ENCODE data around the gene PPCDC. TPM values are rescaled to one million over a fixed set of nuclear protein-coding genes. Genes with fewer than 3 reads are reported as not detected.

The PPCDC gene
- total RNA-seq, 1 experiment from 2014 or later = 18.0 TPM

- Histone ChIP-seq H3K79me2 (ENCODE audit: insufficient read depth, low read length) (no peaks in the 10 kb centered on the region), H4K20me1 (ENCODE audit: insufficient read depth) (no peaks in the 10 kb centered on the region), H3K4me1 (ENCODE audit: control insufficient read depth in 1 of 2, insufficient read depth in 2 of 2, low read length in 2 of 2) (no peaks in the 10 kb centered on the region), H3K36me3 (ENCODE audit: control insufficient read depth in 1 of 2, insufficient read depth in 2 of 2, low read length in 2 of 2) (no peaks in the 10 kb centered on the region), H3K4me2 (ENCODE audit: low read length) (no peak overlapping the region), H3K9me3 (ENCODE audit: control insufficient read depth in 1 of 2, insufficient read depth in 1 of 2, low read depth in 1 of 2, low read length in 2 of 2) (no peaks in the 10 kb centered on the region), H3K9me2 (ENCODE audit: insufficient read depth) (no peaks in the 10 kb centered on the region), H3K27ac (ENCODE audit: low read depth, low read length) (no peak overlapping the region), H3K4me3 (replicated peaks in 1 of 2; ENCODE audit: low read depth in 1 of 2, low read length in 2 of 2) (no peak overlapping the region), H2AFZ (ENCODE audit: low read depth, low read length, poor library complexity, severe bottlenecking) (no peak overlapping the region), H3K9ac (ENCODE audit: low read length) (no peak overlapping the region), H3K27me3 (ENCODE audit: insufficient read depth, low read length) (no peaks in the 10 kb centered on the region)
- RAD21 ChIA-PET (ENCODE audit: low non-redundant PET in 1 of 2, low total read pairs in 2 of 2, uncharacterized antibody in 2 of 2, unreplicated experiment in 2 of 2) = no interaction called here
- ATAC-seq = no peak
- TF ChIP-seq SIN3A (IDR thresholded peaks at IDR 0.05; ENCODE audit: low read depth) (no peak), RAD21 (IDR thresholded peaks at IDR 0.05; ENCODE audit: low read depth) (no peak), CTCF (IDR thresholded peaks at IDR 0.05 in 2 of 3, conservative IDR thresholded peaks at IDR 0.05 in 1 of 3; ENCODE audit: borderline replicate concordance in 1 of 3, insufficient read depth in 1 of 3, low read depth in 2 of 3, low read length in 2 of 3) (no peak), ATF3 (IDR thresholded peaks at IDR 0.05) (no peak), POLR2AphosphoS5 (IDR thresholded peaks at IDR 0.05; ENCODE audit: low read depth, low read length) (no peak), MAX (IDR thresholded peaks at IDR 0.05) (no peak), TCF7L2 (IDR thresholded peaks at IDR 0.05; ENCODE audit: borderline replicate concordance, extremely low read depth, insufficient read depth, insufficient read length) (no peak), CBX3 (IDR thresholded peaks at IDR 0.05; ENCODE audit: low read depth) (no peak)
- no TSS peak for BruUV-seq (replicated peaks)
- no peak for DNase-seq (ENCODE audit: low read depth, low spot score)
- intact Hi-C loops (cut with micrococcal nuclease) = no loop called here
- POLR2A ChIA-PET = no interaction called here
- CTCF ChIA-PET = no interaction called here
Measured at GRCh38 chr15:75089456-75090387, 66.3 kb downstream of the PPCDC start.
